HCT116 (cell line): ENCODE data around the gene SOX9. TPM values are rescaled to one million over a fixed set of nuclear protein-coding genes. Genes with fewer than 3 reads are reported as not detected.

Source experiments
- ATAC-seq: fragments of 200-7000 bp; cut with Tn5 transposase; 2 replicates; pipeline ENCODE4 v1.9.1; 2020; ENCODE audit warnings: mild to moderate bottlenecking, moderate library complexity
- BruUV-seq: library from RNA; stranded (reverse); fragments of 400-500 nt; replicated peaks from 2 replicates; lab custom pipeline; 2021; lab: Mats Ljungman, UMichigan
- CTCF ChIA-PET: fragments of 300-600 bp; sonication (Branson Sonifier 250); formaldehyde crosslinking; loops from one replicate; lab custom pipeline; 2021; ENCODE audit warnings: antibody characterized with exemption; lab: Charles Lee
- POLR2A ChIA-PET: fragments of 300-600, 350-600 bp; sonication (Branson Sonifier 250); formaldehyde crosslinking; loops from one replicate; lab custom pipeline; 2021; ENCODE audit warnings: antibody characterized with exemption; lab: Charles Lee
- RAD21 ChIA-PET, 2 experiments: fragments of 300-600 bp; sonication (Branson Sonifier 250); formaldehyde crosslinking; loops; one replicate each; lab custom pipeline; 2023; ENCODE audit warnings: low total read pairs in 2 of 2; ENCODE audit not compliant: uncharacterized antibody in 2 of 2, unreplicated experiment in 2 of 2, low non-redundant PET in 1 of 2; lab: Charles Lee
- DNase-seq: peaks from one replicate; pipeline ENCODE4 v3.0.0-alpha.2; 2010; ENCODE audit warnings: low read depth, low spot score
- H2AFZ ChIP-seq: fragments of 200-600 bp; shearing (Covaris generic), sonication (generic); 2 replicates; pipeline ENCODE4 v1.6.1; 2017; ENCODE audit warnings: low read depth, mixed run types, mixed read lengths, antibody characterized with exemption, low read length; ENCODE audit not compliant: poor library complexity, severe bottlenecking
- H3K27ac ChIP-seq: 2 replicates; pipeline ENCODE4 v1.5.1; 2012; ENCODE audit warnings: low read depth, low read length
- H3K27me3 ChIP-seq: fragments of 200-600 bp; sonication (generic); 2 replicates; pipeline ENCODE4 v1.6.1; 2016; ENCODE audit warnings: mixed run types, low read length, mixed read lengths; ENCODE audit not compliant: insufficient read depth
- H3K36me3 ChIP-seq, 2 experiments: fragments of 200-500 bp in 1 of 2; fragments of 200-600 bp in 1 of 2; sonication (Bioruptor generic) in 1 of 2; sonication (generic) in 1 of 2; 2 replicates each; pipeline versions ENCODE4 v1.5.1 to v1.6.1; 2014 to 2016; ENCODE audit warnings: low read length in 2 of 2, inconsistent platforms in 1 of 2, mixed read lengths in 1 of 2, mixed run types in 1 of 2; ENCODE audit not compliant: insufficient read depth in 2 of 2, control insufficient read depth in 1 of 2
- H3K4me1 ChIP-seq, 2 experiments: fragments of 200-600 bp in 1 of 2; sonication (generic) in 1 of 2; 2 replicates each; pipeline versions ENCODE4 v1.5.1 to v1.6.1; 2012 to 2017; ENCODE audit warnings: low read length in 2 of 2, inconsistent platforms in 1 of 2, mild to moderate bottlenecking in 1 of 2, mixed read lengths in 1 of 2, mixed run types in 1 of 2, moderate library complexity in 1 of 2; ENCODE audit not compliant: insufficient read depth in 2 of 2, control insufficient read depth in 1 of 2
- H3K4me2 ChIP-seq: fragments of 200-600 bp; sonication (generic); 2 replicates; pipeline ENCODE4 v1.6.1; 2017; ENCODE audit warnings: mixed run types, low read length, mixed read lengths
- H3K4me3 ChIP-seq, 2 experiments: fragments of 200-600 bp in 1 of 2; sonication (generic) in 1 of 2; replicated peaks in 1 of 2; 2 replicates each; pipeline ENCODE4 v1.5.1; 2011 to 2016; ENCODE audit warnings: low read length in 2 of 2, control low read depth in 1 of 2, low read depth in 1 of 2, mild to moderate bottlenecking in 1 of 2, mixed read lengths in 1 of 2, mixed run types in 1 of 2
- H3K79me2 ChIP-seq: fragments of 200-600 bp; sonication (generic); 2 replicates; pipeline ENCODE4 v1.6.1; 2017; ENCODE audit warnings: mild to moderate bottlenecking, mixed run types, low read length, moderate library complexity, mixed read lengths; ENCODE audit not compliant: insufficient read depth
- H3K9ac ChIP-seq: fragments of 200-600 bp; sonication (generic); 2 replicates; pipeline ENCODE4 v1.6.1; 2016; ENCODE audit warnings: low read length, mixed read lengths
- H3K9me2 ChIP-seq: fragments of 200-600 bp; sonication (generic), shearing (Covaris generic); 2 replicates; pipeline ENCODE4 v1.6.1; 2017; ENCODE audit warnings: mixed run types, mild to moderate bottlenecking, moderate library complexity; ENCODE audit not compliant: insufficient read depth
- H3K9me3 ChIP-seq, 2 experiments: fragments of 200-500 bp in 1 of 2; fragments of 200-600 bp in 1 of 2; sonication (Bioruptor generic) in 1 of 2; sonication (generic) in 1 of 2; 2 replicates each; pipeline ENCODE4 v1.6.1; 2014 to 2017; ENCODE audit warnings: low read length in 2 of 2, mixed read lengths in 2 of 2, inconsistent platforms in 1 of 2, low read depth in 1 of 2, mild to moderate bottlenecking in 1 of 2, mixed run types in 1 of 2, moderate library complexity in 1 of 2; ENCODE audit not compliant: control insufficient read depth in 1 of 2, insufficient read depth in 1 of 2
- H4K20me1 ChIP-seq: fragments of 200-600 bp; sonication (generic), shearing (Covaris generic); 2 replicates; pipeline ENCODE4 v1.6.1; 2017; ENCODE audit warnings: mixed run types, mild to moderate bottlenecking, moderate library complexity; ENCODE audit not compliant: insufficient read depth
- EGR1 ChIP-seq: IDR thresholded peaks from 2 replicates; pipeline ENCODE4 v1.6.1; 2012; ENCODE audit warnings: low read depth
- ELF1 ChIP-seq: IDR thresholded peaks from 2 replicates; pipeline ENCODE4 v1.6.1; 2012; ENCODE audit warnings: low read depth, borderline replicate concordance
- EZH2 ChIP-seq: fragments of 200-600 bp; sonication (generic); IDR thresholded peaks from 2 replicates; pipeline ENCODE4 v1.6.1; 2017; ENCODE audit warnings: antibody characterized with exemption, mixed run types
- EZH2phosphoT487 ChIP-seq: fragments of 200-600 bp; IDR thresholded peaks from 2 replicates; pipeline ENCODE4 v1.6.1; 2018; ENCODE audit warnings: antibody characterized with exemption, borderline replicate concordance
- JUND ChIP-seq: IDR thresholded peaks from 2 replicates; pipeline ENCODE4 v1.6.1; 2012
- MAX ChIP-seq: IDR thresholded peaks from 2 replicates; pipeline ENCODE4 v1.6.1; 2012
- POLR2A ChIP-seq: IDR thresholded peaks from 2 replicates; pipeline ENCODE4 v1.7.0; 2011; ENCODE audit warnings: borderline replicate concordance; ENCODE audit not compliant: insufficient read depth, insufficient read length; ENCODE audit errors: extremely low read depth
- POLR2AphosphoS5 ChIP-seq: IDR thresholded peaks from 2 replicates; pipeline ENCODE4 v1.6.1; 2011; ENCODE audit warnings: mild to moderate bottlenecking, low read depth, low read length, moderate library complexity
- RAD21 ChIP-seq: IDR thresholded peaks from 2 replicates; pipeline ENCODE4 v1.6.1; 2012; ENCODE audit warnings: low read depth, mild to moderate bottlenecking
- REST ChIP-seq: IDR thresholded peaks from 2 replicates; pipeline ENCODE4 v1.6.1; 2012; ENCODE audit warnings: low read depth
- YY1 ChIP-seq: IDR thresholded peaks from 2 replicates; pipeline ENCODE4 v1.6.1; 2011; ENCODE audit warnings: low read length, low read depth, moderate library complexity, mild to moderate bottlenecking; ENCODE audit not compliant: insufficient replicate concordance; ENCODE audit errors: extremely low read depth
- ZBTB33 ChIP-seq: IDR thresholded peaks from 2 replicates; pipeline ENCODE4 v1.6.1; 2011; ENCODE audit warnings: mild to moderate bottlenecking, low read length, moderate library complexity; ENCODE audit not compliant: insufficient replicate concordance; ENCODE audit errors: extremely low read depth
- ZFX ChIP-seq: fragments of 450-650 bp; IDR thresholded peaks from 2 replicates; pipeline ENCODE4 v1.6.1; 2017
- ZNF274 ChIP-seq: fragments of 200-500 bp; sonication (Bioruptor generic); IDR thresholded peaks from 2 replicates; pipeline ENCODE4 v1.6.1; 2014; ENCODE audit warnings: mild to moderate bottlenecking, low read depth, low read length, inconsistent platforms
- intact Hi-C: fragments of 100-400 bp; cut with micrococcal nuclease; formaldehyde crosslinking; loops from 2 replicates; pipeline ENCODE4 v1.10.0; 2022
- total RNA-seq: library from RNA; stranded (reverse); gene quantifications from one replicate; pipeline ENCODE4 v1.2.1, GENCODE V29; 2021; ENCODE audit not compliant: unreplicated experiment

Gene SOX9
- total RNA-seq, 1 experiment from 2014 or later = 69.2 TPM

- ChIA-PET CTCF (no interaction called here), POLR2A (no interaction called here)
Observed at GRCh38 chr17:72101526-72101925, 19.3 kb upstream of the SOX9 start.

More at GRCh38 chr17:72101526-72101925, 19.3 kb upstream of the SOX9 start:
- RAD21 ChIA-PET = no interaction called here
- Histone ChIP-seq H3K4me2 (no peak overlapping the region), H3K4me1 (0 out of 4 replicates have a peak, but pooled peaks cover 0 to 3% of the 10 kb centered on the region in 2 experiments), H3K27ac (no peak overlapping the region), H3K9me2 (no peaks in the 10 kb centered on the region), H3K27me3 (no peaks in the 10 kb centered on the region), H2AFZ (no peak overlapping the region), H3K4me3 (no peak overlapping the region), H4K20me1 (no peaks in the 10 kb centered on the region), H3K36me3 (no peaks in the 10 kb centered on the region), H3K9ac (no peak overlapping the region)
- DNase-seq = no peak
- intact Hi-C loops = no loop called here
- no TSS peak for BruUV-seq
- no peak for ATAC-seq
- TF ChIP-seq YY1 = no peak
- no peak for TF ChIP-seq MAX
- TF ChIP-seq ZNF274 = no peak
- TF ChIP-seq RAD21 = no peak
- TF ChIP-seq EGR1 = no peak
- no peak for TF ChIP-seq EZH2phosphoT487
- no peak for TF ChIP-seq POLR2A
- no peak for TF ChIP-seq REST
- TF ChIP-seq ELF1 = no peak
- TF ChIP-seq ZBTB33 = no peak
- no peak for TF ChIP-seq EZH2
- TF ChIP-seq JUND = no peak
- TF ChIP-seq ZFX = no peak
- TF ChIP-seq POLR2AphosphoS5 = no peak
- TF ChIP-seq, all 23 proteins: peak for 0
- Histone ChIP-seq H3K79me2 (no peaks in the 10 kb centered on the region), H3K9me3 (no peaks in the 10 kb centered on the region)
